ENCODE measurements around the gene RANBP3.

DNA sequence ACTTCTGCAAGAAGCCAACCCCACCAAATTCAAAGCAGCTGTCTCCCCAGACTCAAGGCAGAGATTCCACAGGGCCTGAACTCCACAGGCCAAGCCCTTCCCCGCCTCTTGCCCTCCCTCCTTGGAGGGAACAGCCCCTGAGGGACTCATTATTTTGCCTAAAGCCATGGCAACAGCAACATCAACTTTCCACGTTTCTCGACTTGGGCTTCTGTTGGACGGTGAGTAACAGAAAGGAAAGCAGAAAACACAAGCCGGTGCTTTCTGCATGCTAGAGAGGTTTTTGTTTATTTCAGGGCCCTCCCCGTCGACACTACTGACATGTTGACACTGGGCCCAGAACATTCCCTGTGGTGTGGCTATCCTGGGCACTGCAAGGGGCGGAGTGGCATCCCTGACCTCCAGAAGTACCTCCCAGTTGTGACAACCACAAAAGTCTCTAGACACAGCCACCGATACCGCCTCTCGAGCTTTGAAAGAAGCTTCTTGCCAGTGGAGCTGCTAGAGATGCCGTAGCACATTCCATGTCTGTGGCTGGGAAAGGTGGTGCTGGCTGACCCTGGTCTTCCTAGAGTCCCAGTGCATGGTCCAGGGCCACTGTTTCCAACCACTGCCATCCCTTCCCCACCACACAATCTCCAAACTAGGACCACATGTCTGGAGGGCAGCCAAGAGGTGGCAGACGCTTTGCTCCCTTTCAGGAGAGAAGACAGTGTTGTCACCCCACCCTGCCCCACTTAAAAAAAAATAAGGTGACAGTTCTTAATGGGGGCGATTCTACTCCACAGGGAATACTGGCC lies 51.1 kb downstream of the RANBP3 start:
- TF ChIP-seq ZNF274 (IDR thresholded peaks at IDR 0.05; ENCODE audit: low read depth, low read length) (no peak), YY1 (IDR thresholded peaks at IDR 0.05; ENCODE audit: insufficient read depth, insufficient read length) (no peak), SUZ12 (IDR thresholded peaks at IDR 0.05; ENCODE audit: extremely low read depth, insufficient read depth, insufficient read length) (no peak)

All from NT2/D1 (cell line).